Endothelial cell of umbilical vein (primary cell): ENCODE results near the gene CAMLG.
"Not testable (repeated sequence)": the region's sequence is repeated elsewhere in the genome, so short reads cannot be mapped to it uniquely, and the experiment has no call there.

ENCODE experiments used
- CTCF ChIP-seq, 2 donors: IDR thresholded peaks; 1 replicate in 1 of 2; 2 replicates in 1 of 2; pipeline ENCODE4 v1.5.1; 2011; ENCODE audit warnings: low read length in 2 of 2, mild to moderate bottlenecking in 2 of 2, moderate library complexity in 2 of 2, control low read depth in 1 of 2, inconsistent platforms in 1 of 2, low read depth in 1 of 2; ENCODE audit not compliant: insufficient read depth in 1 of 2; ENCODE audit errors: extremely low read depth in 1 of 2
- EZH2 ChIP-seq: IDR thresholded peaks from 2 replicates; pipeline ENCODE4 v1.6.1; 2012; ENCODE audit warnings: borderline replicate concordance, low read depth, mild to moderate bottlenecking, moderate library complexity, low read length, inconsistent platforms; ENCODE audit not compliant: severe bottlenecking
- FOS ChIP-seq: IDR thresholded peaks from 2 replicates; pipeline ENCODE4 v1.6.1; 2011; ENCODE audit warnings: mild to moderate bottlenecking, low read length, moderate library complexity, borderline replicate concordance; ENCODE audit not compliant: insufficient read depth
- GATA2 ChIP-seq: IDR thresholded peaks from 2 replicates; pipeline ENCODE4 v1.7.0; 2011; ENCODE audit warnings: low read depth, mild to moderate bottlenecking, moderate library complexity, mixed read lengths, low read length; ENCODE audit not compliant: insufficient read length, insufficient read depth
- JUN ChIP-seq: IDR thresholded peaks from 2 replicates; pipeline ENCODE4 v1.6.1; 2011; ENCODE audit warnings: borderline replicate concordance, low read depth; ENCODE audit not compliant: insufficient read length, insufficient read depth
- MYC ChIP-seq: IDR thresholded peaks from one replicate; pipeline ENCODE4 v1.6.1; 2011; ENCODE audit warnings: mild to moderate bottlenecking, low read depth, low read length
- POLR2A ChIP-seq: IDR thresholded peaks from 2 replicates; pipeline ENCODE4 v1.6.1; 2012; ENCODE audit warnings: low read depth, mild to moderate bottlenecking, control low read depth, low read length
- POLR2AphosphoS5 ChIP-seq: IDR thresholded peaks from 2 replicates; pipeline ENCODE4 v1.6.1; 2012; ENCODE audit warnings: low read depth, mild to moderate bottlenecking, control low read depth, low read length, moderate library complexity; ENCODE audit not compliant: insufficient read depth
- TF ChIP-seq, protein P1 (sequence below): IDR thresholded peaks from 2 replicates; pipeline ENCODE4 v1.6.1; 2011; ENCODE audit not compliant: insufficient read depth, insufficient read length

DNA sequence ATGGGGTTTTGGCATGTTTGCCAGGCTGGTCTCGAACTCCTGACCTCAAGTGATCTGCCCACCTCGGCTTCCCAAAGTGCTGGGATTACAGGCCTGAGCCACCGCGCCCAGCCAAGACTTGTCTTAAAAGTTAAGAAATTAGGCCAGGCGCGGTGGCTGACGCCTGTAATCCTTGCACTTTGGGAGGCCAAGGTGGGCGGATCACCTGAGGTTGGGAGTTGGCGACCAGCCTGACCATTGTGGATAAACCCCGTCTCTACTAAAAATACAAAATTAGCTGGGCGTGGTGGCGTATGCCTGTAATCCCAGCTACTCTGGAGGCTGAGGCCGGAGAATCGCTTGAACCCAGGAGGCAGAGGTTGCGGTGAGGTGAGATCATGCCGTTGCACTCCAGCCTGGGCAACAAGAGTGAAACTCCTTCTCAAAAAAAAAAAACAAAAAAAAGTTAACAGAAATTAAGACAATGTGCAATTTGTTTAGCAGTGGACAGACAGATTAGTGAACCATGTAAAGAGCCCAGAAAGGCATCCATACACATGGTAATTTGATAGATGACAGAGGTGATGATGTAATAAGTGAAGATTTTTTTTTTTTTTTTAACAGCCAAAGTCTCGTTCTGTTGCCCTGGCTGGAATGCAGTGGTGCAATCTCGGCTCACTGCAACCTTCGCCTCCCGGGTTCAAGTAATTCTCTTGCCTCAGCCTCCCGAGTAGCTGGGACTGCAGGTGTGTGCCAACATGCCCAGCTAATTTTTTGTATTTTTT is 29.4 kb downstream of the CAMLG start:
- TF ChIP-seq CTCF (IDR thresholded peaks at IDR 0.05; ENCODE audit: extremely low read depth in 1 of 2, insufficient read depth in 1 of 2, low read depth in 1 of 2, low read length in 2 of 2); POLR2AphosphoS5; POLR2A; MYC; EZH2; JUN; FOS; GATA2: not testable (repeated sequence)
- TF ChIP-seq, protein P1, sequence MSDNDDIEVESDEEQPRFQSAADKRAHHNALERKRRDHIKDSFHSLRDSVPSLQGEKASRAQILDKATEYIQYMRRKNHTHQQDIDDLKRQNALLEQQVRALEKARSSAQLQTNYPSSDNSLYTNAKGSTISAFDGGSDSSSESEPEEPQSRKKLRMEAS = not testable (repeated sequence)
